Measurements from ENCODE around the gene FAM210B.
A peak's percentile ranks its signal among the peaks of the same experiment; 100 is the strongest.
"Not testable (repeated sequence)": the region's sequence is repeated elsewhere in the genome, so short reads cannot be mapped to it uniquely, and the experiment has no call there.

Gene FAM210B, protein sequence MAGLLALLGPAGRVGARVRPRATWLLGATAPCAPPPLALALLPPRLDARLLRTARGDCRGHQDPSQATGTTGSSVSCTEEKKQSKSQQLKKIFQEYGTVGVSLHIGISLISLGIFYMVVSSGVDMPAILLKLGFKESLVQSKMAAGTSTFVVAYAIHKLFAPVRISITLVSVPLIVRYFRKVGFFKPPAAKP

DNA sequence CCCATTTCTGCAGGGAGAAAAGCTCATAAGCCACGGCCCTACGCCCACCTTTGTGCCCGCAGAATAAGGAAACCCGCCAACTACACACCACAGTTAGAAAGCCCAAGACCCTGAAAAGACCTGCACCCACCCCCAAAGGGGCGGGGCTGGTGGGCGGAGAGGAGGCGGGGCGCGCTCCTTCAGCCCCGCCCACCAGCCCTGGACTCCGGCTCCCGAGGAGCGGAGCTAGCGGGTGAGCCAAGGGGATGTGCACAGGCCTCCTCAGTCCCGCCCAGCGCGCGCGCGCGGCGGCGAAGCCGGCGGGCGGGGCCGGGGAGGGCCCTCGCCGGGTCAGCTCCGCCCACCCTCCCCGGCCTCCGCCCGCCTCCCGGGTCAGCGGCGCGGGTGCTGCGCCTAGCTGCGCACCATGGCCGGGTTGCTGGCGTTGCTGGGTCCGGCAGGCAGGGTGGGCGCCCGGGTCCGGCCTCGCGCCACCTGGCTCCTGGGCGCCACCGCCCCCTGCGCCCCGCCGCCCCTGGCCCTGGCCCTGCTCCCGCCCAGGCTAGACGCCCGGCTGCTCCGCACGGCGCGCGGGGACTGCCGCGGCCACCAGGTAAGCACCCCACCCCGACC lies at the start of gene FAM210B:
Gene FAM210B (plus strand): TSS at position 375 of the 612 bp plus-strand sequence. CDS start 32 bp downstream, at position 407.
- peak; percentile 81 to 92 for DNase-seq

DNA sequence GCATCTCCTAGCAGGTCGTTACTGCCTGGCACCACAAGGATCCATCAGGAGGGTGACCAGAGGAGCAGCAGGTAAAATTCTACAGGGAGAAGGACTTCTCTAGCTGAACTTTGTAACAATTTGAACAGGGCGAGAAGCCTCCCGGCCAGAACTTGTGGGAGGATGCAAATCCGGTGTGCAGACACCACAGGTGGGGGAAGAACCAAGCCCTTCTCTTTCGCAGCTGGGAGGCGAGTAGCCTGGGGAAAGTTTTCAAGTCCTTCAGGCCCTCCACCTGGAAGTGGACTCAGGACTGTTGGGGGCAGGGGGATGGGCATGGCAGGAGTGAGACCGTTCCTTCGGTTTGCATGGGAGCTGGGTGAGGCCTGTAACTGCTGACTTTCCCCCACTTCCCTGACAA lies 42.7 kb upstream of the FAM210B start:
- no peak for DNase-seq

DNA sequence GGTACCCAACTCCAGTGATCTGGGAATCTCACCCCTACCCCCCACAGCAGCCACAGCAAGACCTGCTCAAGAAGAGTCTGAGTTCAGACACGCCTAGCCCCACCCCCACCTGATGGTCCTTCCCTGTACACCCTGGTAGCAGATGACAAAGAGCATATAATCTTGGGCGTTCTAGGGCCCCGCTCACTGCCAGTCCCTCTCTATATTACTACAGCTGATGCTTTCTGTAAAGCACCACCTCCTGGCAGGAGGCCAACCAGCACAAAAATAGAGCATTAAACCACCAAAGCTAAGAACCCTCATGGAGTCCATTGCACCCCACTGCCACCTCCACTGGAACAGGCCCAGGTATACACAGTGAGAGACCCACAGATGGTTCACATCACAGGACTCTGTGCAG lies 42.3 kb upstream of the FAM210B start:
- no peak for DNase-seq

DNA sequence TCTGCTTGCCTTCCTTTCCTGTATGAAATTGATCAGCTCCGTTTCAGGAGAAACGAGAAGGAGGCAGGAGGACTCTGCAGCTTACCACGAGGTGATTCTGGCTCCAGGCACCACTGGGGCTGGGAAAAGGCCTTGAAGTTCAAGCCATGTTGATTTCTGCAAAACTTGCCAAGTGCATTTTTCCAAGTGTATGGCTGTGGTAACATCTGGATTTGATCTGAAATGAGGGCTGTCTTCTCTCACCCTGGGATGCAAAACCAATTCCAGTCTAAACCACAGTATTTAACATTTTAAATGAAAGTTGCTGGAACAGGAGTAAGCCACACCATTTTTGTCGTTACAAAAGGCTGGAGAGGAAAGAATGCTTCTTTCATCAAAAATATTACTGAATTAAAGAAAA lies 36.1 kb upstream of the FAM210B start:
- no peak for DNase-seq

DNA sequence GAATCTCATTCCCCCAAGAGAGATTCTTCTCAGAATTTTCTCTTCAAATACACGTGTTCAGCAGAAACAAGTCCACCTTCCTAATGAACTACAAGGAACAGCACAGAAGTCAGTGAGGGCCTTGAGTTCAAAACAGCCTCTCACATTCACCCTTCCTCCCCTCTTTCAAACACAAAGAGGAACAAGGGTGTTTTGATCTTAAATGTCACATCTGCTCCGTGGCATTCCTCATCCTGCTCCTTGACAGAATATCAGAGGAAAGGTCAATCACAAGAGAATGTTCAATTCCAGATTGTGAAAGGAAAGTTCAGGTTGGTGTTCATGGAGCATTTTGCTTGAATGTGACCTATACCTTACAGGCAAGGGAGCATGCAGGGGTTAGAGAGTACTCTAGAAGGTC lies 35.6 kb upstream of the FAM210B start:
- DNase-seq: no peak

DNA sequence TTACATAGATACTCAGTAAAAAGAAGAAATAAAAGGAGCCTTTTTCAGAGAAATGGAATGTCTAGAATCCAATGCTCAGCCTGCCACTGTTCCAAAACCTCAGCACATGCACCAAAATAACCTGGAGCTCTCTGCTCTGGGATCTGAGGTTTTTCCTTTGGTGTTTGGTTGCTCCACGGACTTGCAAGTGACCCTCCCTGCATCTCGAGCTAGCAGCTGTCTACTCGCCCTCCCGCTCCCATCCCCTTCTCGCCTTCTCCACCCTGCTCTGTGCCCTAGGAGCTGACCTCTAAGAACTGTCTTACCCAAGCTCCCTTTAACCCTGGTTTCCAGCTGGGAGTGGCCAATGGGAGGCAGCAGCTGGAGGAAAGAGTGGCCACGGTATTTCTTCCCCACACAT lies 35.1 kb upstream of the FAM210B start:
- DNase-seq: no peak

DNA sequence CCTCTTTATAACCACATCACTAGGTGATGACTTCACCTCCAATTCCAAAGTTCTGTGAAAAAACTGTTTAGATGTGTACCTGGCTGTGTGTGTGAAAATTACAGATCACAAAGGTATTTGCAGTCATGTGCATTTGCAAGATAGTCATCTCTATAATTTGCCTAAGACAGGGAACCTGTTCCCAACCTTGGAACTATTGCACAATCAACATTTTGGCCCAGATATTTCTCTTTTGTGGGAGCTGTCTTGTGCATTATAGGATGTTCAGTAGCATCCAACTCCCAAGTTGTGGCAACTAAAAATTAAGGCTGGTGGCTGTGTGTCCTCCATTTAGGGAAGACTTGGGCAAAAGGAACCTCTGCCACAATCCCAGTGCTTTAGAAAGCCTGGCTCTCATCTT lies 34.0 kb upstream of the FAM210B start:
- no peak for DNase-seq

DNA sequence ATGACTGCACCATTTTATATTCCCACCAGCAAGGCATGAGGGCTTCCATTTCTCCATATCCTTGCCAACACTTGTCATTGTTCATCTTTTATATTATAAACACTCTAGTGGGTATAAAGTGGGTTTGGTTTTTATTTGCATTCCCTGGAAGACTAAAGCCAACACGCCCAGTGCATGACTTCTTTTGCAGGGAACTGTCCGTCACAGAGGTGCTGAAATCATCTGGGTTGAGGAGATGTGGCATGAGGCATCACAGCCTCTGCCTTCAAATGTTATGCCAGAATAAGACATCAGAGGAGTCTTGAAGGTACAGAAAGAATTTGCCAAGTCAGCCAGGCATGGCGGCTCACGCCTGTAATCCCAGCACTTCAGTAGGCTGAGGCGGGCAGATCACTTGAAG lies 29.9 kb upstream of the FAM210B start:
- DNase-seq: no peak

DNA sequence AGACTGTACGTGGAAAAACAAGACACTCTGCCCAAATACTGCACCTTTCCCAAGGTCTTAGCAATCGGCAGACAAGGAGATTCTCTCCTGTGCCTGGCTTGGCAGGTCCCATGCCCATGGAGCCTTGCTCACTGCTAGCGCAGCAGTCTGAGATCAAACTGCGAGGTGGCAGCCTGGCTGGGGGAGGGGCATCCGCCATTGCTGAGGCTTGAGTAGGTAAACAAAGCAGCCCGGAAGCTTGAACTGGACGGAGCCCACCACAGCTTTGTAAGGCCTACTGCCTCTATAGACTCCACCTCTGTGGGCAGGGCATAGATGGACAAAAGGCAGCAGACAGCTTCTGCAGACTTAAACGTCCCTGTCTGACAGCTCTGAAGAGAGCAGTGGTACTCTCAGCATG lies 22.1 kb upstream of the FAM210B start:
- DNase-seq: not testable (repeated sequence)

DNA sequence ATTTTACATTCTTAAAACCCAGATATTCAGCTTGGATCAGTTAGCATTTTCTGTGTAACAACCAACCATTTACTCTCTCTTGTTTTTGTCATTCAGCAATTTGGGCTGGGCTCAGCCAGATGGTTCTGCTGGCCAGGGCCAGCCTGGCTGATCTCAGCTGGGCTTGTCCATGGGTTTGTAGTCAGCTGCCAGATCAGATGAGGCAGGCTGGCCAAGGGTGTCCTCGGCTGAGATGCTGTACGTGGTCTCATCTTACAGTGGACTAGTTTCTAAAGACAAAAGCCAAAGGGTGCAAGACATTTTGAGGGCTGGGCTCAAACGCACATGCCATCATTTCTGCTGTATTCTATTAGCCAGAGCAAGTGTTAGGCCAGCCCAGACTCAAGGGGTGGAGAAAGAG lies 16.0 kb upstream of the FAM210B start:
- no peak for DNase-seq

DNA sequence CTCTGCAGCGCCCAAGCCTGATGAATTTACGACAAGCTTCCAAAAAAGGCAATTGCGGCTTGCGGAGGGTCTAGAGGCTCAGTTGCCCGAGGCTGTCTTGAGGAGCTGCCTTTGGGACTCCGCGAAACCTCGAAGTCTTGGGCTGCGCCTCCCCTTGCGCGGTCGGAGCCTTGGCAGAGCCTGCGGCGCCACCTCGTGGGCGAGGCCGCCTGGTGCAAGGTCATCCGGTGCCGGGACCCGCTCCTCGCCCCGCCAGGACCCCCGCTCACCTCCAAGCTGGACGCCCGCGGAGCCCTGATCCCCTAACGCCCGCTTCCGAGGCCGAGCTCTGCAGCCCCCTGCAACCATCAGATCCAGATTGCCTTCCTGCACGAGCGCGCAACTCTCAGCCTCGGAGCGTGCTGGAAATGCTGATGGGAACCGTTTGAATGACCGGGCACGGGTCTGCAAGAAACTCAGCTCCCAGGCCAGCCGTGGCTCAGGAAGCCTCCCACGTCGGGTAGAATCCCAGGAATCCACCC lies 14.9 kb upstream of the FAM210B start:
- DNase-seq: peak; percentile 8 to 19

DNA sequence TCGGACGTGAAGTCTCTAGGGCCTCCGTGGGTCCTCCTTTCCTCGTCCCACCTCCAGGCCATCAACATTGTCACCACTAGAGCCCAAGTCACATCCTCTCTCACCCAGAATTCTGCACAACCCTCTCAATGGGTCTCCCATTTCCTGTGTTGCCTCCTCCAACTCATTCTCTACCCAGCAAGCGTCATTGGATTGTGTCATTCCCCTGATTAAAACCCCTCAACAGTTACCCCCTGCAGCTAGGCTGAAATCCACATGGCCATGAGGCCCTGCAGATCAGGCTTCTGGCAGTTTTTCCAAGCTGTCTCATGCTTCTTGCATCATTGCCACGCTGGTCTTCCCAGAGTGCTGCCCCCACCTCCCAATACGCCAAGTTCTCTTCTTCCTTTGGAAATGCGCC lies 12.9 kb upstream of the FAM210B start:
- DNase-seq: no peak

DNA sequence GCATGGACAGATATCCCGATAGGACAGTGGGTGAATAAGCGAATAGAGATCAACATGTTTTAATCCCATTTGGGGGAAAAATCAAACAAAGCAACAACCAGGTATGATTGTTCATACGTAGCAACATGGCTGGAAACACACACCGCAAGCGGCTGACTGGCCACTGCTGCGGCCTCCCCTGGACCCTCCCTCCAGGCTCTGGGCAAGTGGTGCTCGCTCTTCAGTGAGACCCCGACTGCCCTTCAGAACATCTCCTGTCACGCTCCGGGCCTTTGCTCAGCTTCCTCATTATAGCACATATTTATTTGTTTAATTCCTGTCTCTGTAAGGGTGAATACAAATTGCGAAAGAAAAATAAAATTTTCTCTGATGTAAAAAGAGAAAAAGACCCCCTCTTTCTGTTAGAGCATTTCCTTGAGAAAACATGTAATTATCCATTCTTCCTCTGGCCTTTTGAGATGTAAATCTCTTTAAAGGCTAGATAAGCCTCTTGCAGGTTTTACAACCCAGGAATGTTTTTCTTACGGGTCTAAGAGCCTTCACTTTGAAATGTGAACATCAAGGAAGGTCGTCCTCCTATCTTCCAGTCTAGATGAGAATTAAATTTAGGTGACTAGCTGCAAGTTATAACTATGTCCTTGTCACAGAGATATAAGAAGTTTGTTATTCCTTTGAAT lies 11.0 kb upstream of the FAM210B start:
- no peak for DNase-seq

DNA sequence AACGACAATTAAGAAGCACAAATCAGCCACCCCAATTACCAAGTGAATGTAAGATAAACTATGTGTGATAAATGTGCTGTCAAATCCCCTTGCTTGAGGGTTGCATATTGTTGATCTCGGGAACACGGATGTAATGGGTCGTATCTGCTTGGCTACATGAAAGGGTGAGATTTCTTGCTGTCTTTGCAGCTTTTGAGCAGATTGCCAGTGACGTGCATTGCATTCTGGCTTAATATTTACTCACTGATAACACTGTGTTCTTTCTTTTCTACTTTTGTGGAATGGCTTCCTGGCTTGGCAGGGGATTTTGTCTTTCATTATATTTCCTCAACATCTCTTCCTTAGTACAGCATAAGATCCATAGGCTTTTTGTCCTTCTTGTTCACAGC lies 10.5 kb upstream of the FAM210B start:
- DNase-seq: no peak

DNA sequence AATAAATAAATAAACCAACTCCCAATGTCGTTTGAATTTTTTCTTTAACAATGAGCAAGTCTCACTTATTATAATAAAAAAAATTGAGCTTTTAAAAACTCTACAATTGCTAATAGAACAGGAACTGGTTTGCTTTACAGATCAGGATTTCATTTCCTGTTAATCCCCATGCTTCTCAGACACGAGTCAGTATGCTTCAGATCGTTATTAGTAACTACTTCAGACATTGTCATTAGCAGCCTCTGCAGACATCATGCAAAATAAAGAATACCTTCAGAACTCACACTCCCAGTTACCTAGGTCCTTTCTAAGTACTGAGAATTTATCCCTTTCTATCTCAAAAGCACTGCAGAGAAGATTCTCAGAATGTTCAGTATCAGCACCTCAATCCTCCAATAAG lies 10.0 kb upstream of the FAM210B start:
- DNase-seq: no peak

DNA sequence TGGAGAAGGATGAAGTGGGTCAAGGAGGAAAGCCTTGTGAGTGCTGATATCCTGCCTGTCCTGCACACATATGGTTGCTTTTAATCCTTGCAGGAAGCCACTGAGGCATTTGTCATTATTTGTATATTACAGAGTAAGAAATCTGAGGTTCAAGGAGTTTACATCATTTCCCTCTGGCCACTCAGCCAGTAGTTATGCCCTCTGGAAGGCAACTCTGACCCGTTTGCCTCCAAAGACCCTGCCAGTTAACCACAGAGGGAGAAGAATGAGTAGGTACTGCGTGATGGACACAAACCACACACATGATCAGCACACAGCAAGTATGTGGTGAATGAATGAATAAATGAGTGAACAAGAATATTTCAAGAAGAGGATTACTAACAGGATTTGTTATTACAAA lies 7.9 kb upstream of the FAM210B start:
- DNase-seq: no peak

DNA sequence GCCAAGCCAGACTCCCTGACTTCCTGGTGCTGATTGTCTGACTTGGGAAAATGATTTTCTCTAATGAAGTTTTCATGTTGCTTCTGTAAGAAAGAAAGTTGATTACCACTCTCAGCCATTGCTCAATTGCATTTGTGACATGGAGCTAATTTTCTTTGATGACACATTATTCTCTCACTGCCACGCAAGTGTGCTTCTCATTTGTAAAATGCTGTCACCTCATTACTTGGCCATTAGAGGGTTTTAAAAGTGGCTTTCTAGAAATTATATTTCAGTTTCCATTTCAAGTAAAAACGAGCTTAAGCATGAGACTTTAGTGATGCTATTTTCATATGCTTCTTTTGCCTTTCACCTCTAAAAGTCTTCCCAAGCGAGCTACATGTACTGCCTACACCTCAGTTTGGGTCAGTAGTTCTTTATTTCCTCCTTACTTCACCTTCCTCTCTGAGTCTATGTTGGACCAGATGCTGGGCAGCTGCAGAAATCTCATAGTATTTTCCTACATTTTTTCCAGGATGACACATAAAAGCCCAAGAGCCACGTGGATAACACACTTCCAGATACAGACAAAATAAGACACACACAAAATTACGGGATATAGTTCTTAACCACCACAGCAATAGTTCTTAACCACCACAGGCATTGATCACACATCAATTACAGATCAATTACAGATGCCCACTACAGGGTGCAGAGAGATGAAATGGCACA lies 6.3 kb upstream of the FAM210B start:
- no peak for DNase-seq

DNA sequence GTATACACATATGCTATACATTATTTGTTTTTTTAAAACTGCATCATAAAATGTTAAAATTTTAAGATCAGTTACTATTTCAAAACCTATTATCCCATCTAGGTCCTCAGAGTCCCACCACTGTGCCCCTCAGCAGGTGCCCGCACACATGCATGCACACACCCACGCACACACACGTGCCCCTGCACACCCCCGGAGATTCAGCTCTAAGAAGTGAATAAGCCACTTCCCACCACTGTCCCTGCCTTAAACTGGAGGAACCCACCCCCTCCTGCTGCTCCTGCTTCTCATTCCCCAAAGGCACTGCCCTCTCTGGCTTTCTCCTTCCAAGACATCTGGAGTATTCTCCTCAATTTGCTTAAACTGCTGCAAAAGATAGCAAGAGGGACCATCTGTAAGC lies 5.4 kb upstream of the FAM210B start:
- no peak for DNase-seq

DNA sequence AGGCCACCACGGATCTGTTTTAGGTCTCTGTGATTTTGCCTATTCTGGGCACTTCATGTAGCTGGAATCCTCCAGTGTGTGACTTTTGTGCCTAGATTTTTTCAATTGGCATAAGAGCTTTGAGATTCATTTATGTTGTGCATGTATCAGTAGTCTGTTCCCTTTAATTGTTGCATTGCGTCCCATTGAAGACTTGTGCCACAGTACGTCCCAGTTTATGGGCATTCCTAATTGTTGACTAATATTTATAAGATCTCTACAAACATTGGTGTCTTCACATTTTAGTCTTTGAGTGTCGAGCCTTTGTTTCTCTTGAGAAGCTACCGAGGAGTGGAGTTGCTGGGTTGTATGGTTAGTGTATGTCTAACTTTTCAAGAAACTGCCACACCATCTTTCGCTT lies 704 bp upstream of the FAM210B start:
- DNase-seq: no peak

DNA sequence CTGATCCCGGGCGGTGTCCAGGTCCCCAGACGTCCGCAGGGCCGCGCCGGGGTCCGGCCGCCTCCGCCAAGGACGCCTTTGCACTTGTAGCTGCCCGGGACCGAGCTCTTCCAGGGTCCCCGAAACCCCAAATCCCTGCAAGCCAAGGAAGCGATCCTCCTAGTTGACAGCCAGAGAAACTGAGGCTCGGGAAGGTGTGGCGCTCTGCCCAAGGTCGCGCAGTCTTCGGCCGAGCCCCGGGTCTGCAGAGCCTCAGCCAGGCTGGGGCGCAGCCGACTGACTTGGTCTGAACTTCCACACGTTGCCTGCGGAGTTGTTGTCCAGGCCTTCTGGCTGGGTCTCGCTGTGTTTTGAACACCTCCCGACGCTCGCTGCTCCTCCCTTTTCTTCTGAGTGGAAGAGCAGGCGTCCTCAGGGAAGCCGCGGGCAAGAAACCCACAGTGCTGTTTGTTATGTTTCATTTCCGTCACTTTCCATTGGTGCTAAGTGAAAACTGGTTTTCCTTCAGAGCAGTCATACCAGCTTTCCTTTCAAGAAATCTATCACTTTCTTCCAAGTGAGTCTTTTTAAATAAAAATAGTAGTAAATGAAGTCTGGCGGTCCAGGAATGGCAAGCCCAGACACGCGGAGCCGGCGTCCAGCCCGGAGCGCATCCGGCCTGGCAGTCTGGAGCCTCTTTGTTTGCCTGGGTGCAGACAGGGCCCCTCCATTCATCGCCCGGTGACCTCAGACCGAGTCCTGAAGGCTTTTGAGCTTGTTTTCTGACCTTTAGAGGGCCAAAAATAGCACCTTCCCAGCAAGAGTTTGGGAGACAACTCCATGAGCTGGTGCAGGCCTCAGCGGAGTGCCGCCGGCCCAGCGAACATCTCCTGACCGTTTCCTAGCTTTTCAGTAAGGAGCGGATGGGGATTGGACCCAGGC lies 698 bp downstream of the FAM210B start:
- DNase-seq: no peak

DNA sequence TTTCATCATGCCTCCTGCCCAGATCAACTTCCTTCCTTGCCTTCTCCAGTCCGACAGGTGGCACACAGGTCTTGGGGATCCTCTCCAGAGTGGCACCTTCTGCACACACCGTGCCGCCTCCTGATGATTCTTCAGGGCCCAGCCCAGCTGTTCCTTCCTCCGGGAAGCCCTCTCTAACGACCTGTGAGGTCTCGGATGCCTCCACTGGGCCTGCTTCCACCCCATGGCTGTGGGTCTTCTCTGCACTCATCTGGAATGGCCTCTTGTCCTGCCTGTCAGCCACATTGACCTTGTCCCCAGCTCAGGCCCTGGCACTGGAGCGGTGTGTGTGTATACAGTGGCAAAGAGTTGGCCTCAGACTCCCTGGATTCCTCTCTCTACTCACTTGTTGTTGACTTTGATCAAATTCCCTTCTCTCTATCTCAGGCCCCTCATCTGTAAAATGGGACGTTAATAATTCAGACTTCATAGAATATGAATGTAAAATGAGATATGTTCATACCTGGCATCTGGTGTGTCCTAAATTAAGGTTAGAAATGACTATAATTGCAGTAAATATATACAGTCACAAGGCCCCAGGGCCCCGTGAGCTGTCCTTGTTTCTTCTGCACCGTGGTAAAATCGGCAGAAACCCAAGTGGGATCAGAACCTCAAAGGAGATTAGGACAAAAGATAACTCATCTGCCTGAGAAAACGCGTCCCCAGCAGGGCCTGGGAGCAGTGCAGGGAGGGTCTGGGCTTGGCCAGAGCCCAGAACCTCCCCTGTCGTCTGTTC lies 1.5 kb downstream of the FAM210B start:
- no peak for DNase-seq

DNA sequence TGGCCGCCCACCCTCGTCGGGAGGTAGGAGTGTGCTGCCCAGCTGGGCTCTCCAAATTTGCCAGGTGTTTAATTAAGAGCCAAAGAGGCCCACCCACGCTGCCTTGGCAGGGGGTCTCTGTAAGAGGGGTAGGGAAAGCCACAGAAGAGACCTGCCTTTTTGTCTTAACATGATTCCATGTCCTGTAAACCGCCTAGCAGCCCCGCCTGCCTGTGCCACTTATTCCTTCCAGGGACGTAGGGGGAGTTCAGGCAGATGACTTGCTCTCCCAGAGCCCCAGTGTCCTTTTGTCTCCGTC lies 2.1 kb downstream of the FAM210B start:
- DNase-seq: no peak

Measured in NCI-H1930 (cell line).